Transverse colon (tissue), 4 donors: Measurements from ENCODE around the gene MAFG. TPM values are rescaled to one million over a fixed set of nuclear protein-coding genes. Genes with fewer than 3 reads are reported as not detected.

Experiments used
- DNase-seq: peaks from one replicate; pipeline ENCODE4 v3.0.0-alpha.2; 2019
- H3K27ac ChIP-seq, 4 donors: fragments of 200-600 bp; sonication (generic); 2 replicates each; pipeline ENCODE4 v1.5.1; 2016 to 2018; ENCODE audit warnings: inconsistent platforms in 4 of 4
- H3K27me3 ChIP-seq: fragments of 200-600 bp; sonication (generic); 2 replicates; pipeline ENCODE4 v1.5.1; 2017; ENCODE audit warnings: inconsistent platforms
- H3K36me3 ChIP-seq, 4 donors: fragments of 200-600 bp; sonication (generic); 2 replicates each; pipeline ENCODE4 v1.5.1; 2017 to 2019; ENCODE audit warnings: inconsistent platforms in 4 of 4
- H3K4me1 ChIP-seq, 4 donors: fragments of 200-600 bp; sonication (generic); 2 replicates each; pipeline ENCODE4 v1.5.1; 2017 to 2020; ENCODE audit warnings: inconsistent platforms in 4 of 4
- H3K4me3 ChIP-seq, 4 donors: fragments of 200-600 bp; sonication (generic); 1 replicate in 1 of 4; 2 replicates in 3 of 4; pipeline versions ENCODE4 v1.5.1 to v1.6.1; 2017 to 2019; ENCODE audit warnings: inconsistent platforms in 4 of 4
- H3K9me3 ChIP-seq, 2 donors: fragments of 200-600 bp; sonication (generic); 2 replicates each; pipeline ENCODE4 v1.5.1; 2017 to 2019; ENCODE audit warnings: inconsistent platforms in 2 of 2
- EP300 ChIP-seq: sonication (generic); formaldehyde crosslinking; IDR thresholded peaks from one replicate; pipeline ENCODE4 v1.6.1; 2017; ENCODE audit warnings: antibody characterized with exemption, low read depth
- POLR2A ChIP-seq: fragments of 450-650 bp; IDR thresholded peaks from one replicate; pipeline ENCODE4 v1.6.1; 2016; ENCODE audit warnings: antibody characterized with exemption, mild to moderate bottlenecking, moderate library complexity
- POLR2AphosphoS5 ChIP-seq, 3 donors: sonication (generic); formaldehyde crosslinking; IDR thresholded peaks; one replicate each; pipeline ENCODE4 v1.6.1; 2016; ENCODE audit warnings: antibody characterized with exemption in 3 of 3
- WGBS, 2 donors: methylation state at CpG; one replicate each; pipeline ENCODE4 v1.1.5; 2018; ENCODE audit warnings: low coverage in 1 of 2; 5-methylcytosine and 5-hydroxymethylcytosine counted together
- in situ Hi-C, 4 donors: fragments of 200-750 bp; cut with MboI; loops; one replicate each; pipeline versions ENCODE4 v1.15.0 to v1.15.1; 2017; ENCODE audit warnings: low sequenced_read_pairs in 3 of 4, low pct_ligation_motif_present in 1 of 4, low pct_unique_long_range_greater_than_20kb in 1 of 4
- intact Hi-C: fragments of 100-400 bp; cut with DNase I; formaldehyde crosslinking; loops from one replicate; pipeline ENCODE4 v1.15.1; 2023; ENCODE audit warnings: low total_unique reads
- total RNA-seq, 4 donors: library from RNA; depleted of rRNA; stranded (reverse); fragments of >200 nt; gene quantifications; one replicate each; pipeline ENCODE4 v1.1.0, GENCODE V29; 2016
- TF ChIP-seq, protein P1 (sequence below), 5 experiments: fragments of 200-600 bp in 3 of 5; fragments of 450-650 bp in 2 of 5; sonication (generic) in 3 of 5; IDR thresholded peaks; 1 replicate in 2 of 5; 2 replicates in 3 of 5; pipeline ENCODE4 v1.5.1; 2016 to 2017; ENCODE audit warnings: antibody characterized with exemption in 5 of 5, inconsistent platforms in 3 of 5, mild to moderate bottlenecking in 2 of 5, moderate library complexity in 1 of 5

Gene MAFG
- total RNA-seq, 4 donors from 2014 or later: 22.4 to 34.4 (median 24.3) TPM

DNA sequence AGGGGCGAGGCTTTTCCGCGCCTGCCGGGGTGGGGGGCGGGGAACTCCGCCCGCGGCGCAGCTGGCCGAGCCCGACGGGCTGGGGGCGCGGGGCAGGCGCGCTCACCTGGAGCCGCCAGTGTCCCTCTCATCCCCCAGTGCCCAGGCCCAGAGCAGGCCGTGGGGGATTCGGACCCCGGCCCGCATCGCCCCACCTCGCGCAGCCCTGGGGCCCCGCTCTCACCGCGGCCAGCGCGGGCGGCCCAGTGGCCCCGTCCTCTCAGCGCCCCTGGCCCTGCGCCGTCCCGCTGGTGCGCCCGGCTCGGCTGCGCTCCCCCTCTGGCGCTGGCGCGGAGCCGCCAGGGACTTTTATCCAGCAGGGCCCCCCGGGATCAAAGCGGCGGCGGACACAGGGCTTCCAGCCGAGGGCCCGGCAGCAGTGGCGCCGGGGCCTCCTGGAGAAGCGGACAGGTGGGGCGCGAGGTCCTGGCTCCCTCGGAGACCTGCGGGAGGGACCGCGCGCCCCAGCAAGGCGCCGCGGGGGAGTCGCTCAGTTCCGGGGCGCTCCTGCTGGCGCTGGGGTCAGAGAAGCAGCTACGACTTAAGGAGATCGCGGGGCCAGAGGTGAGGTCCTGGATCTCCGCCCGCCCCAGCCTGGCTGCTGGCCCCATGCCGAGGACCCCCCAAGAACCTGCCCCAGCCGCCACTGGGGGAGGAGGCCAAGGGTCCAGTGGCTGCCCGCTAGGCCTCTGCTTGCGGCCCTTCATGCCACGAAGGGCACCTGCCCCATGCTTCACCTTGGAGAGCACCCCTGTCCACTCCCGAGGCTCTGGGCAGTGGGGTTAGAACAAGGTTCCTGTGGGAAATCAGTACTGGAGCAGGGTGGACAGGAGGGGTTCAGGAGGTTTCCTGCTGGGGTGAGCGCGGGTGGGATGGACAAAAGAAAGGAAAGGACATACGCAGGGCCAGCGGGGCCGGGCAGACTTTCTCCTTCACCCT, 34.3 kb upstream of the MAFG start:
- TF ChIP-seq, protein P1, sequence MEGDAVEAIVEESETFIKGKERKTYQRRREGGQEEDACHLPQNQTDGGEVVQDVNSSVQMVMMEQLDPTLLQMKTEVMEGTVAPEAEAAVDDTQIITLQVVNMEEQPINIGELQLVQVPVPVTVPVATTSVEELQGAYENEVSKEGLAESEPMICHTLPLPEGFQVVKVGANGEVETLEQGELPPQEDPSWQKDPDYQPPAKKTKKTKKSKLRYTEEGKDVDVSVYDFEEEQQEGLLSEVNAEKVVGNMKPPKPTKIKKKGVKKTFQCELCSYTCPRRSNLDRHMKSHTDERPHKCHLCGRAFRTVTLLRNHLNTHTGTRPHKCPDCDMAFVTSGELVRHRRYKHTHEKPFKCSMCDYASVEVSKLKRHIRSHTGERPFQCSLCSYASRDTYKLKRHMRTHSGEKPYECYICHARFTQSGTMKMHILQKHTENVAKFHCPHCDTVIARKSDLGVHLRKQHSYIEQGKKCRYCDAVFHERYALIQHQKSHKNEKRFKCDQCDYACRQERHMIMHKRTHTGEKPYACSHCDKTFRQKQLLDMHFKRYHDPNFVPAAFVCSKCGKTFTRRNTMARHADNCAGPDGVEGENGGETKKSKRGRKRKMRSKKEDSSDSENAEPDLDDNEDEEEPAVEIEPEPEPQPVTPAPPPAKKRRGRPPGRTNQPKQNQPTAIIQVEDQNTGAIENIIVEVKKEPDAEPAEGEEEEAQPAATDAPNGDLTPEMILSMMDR (IDR thresholded peaks at IDR 0.05): no peak
- no peak for TF ChIP-seq EP300
- TF ChIP-seq POLR2AphosphoS5 (IDR thresholded peaks at IDR 0.05): no peak
- no peak for TF ChIP-seq POLR2A
- Histone ChIP-seq H3K27me3 (peaks cover 98% of the 10 kb centered on the region), H3K9me3 (no peaks in the 10 kb centered on the region), H3K27ac (no peak overlapping the region), H3K4me3 (no peak overlapping the region), H3K4me1 (peaks cover 6 to 27% (median 18%) of the 10 kb centered on the region in 4 donors), H3K36me3 (no peaks in the 10 kb centered on the region)
- DNase-seq: no peak
- 28 to 100% methylated on average over 1 to 34 of the region's 82 CpGs for WGBS, 2 donors
- intact Hi-C loops: no loop called here
- in situ Hi-C loops: loop anchor here in 1 of 4 donors (25.0 kb wide), 1 partner anchor 200 kb away; no protein-coding TSS in a partner anchor

DNA sequence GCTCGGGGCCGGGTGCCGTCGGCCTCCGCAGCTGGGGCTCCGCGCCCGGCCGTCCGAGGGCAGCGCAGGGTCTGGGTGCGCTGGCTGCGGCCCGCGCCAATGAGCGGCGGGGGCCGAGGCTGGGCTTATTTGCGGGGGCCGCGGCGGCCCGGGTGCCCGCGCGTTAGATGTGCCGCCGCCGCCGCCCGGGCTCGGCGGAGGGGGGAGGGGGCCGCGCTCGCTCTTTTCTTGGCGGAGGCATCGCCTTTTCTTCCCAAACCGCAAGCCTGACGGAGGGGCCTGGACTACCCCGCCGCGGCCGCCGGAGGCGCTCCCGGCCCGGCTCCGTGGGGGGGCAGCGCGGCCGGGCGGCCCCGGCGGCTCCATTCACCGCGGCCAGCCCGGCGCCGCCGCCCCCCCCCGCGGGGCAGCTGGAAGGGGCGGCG, 33.6 kb upstream of the MAFG start, which contains the start of gene NOTUM:
TSS of gene NOTUM (minus strand) at position 101 of the 425 bp plus-strand sequence. CDS start 278 bp downstream, outside the sequence.
- peaks cover 6 to 22% (median 17%) of the 10 kb centered on the region in 4 donors for H3K4me1 ChIP-seq
- intact Hi-C loops: no loop called here
- H3K36me3 ChIP-seq: no peaks in the 10 kb centered on the region
- no peak within 1 kb of the TSS for H3K27ac ChIP-seq
- H3K27me3 ChIP-seq: peaks cover 95% of the 10 kb centered on the region
- TF ChIP-seq POLR2AphosphoS5 (IDR thresholded peaks at IDR 0.05): no peak
- TF ChIP-seq, protein P1 (IDR thresholded peaks at IDR 0.05): peak in 1 of 5 experiments; percentile 18
- in situ Hi-C loops: loop anchor here in 1 of 4 donors (25.0 kb wide), 1 partner anchor 201 kb away; no protein-coding TSS in a partner anchor
- 0% methylated on average over 29 of the region's 65 CpGs; no CpG with 5 or more reads in 1 of the 2 donors for WGBS, 2 donors
- peak within 1 kb of the TSS in 3 of 4 donors; percentile 15 to 49 (median 48) for H3K4me3 ChIP-seq
- no peak for DNase-seq
- no peaks in the 10 kb centered on the region for H3K9me3 ChIP-seq

DNA sequence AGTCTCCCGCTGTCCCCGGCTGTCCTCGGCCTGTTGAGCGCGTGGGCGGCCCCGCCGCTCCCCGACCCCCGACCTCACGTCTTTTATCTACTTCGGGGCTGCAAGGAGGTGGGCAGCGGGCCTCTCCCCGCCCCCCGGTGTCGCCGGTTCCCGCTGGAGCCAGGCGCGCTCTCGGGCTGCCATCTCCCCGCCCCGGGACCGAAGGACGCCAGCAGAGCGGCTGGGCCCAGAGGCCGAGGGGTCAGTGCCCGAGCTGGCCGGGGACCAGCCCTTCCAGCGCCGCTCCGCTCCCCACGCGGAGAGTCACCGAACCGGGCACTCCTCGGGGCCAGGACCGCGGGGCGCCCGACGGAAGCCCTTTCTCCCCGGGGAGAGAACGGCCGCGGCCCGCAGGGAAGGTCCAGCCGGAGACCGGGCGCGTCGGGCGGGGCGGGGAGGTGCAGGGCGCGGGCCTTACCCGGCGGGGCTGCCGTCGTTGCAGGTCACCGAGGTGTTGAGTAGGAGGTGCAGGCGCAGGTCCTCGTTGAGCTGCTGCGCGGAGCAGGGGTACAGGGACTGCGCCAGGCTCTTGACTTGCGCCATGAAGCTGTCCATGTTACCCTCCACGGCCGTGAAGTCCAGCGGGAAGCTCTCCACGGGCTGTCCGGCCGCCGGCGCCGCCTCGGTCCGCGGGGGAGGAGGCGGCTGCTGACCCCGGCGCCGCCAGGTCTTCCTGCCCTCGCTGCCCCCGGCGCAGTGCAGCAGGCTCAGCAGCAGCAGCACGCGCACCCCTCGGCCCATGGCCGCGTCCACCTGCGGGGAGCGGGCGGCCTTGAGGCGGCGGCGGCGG, 32.8 kb upstream of the MAFG start:
- intact Hi-C loops (no loop called here), in situ Hi-C loops (loop anchor here in 1 of 4 donors (25.0 kb wide), 1 partner anchor 202 kb away; no protein-coding TSS in a partner anchor)
- Histone ChIP-seq H3K9me3 (no peaks in the 10 kb centered on the region), H3K27ac (no peak overlapping the region), H3K36me3 (no peaks in the 10 kb centered on the region), H3K4me3 (peak overlapping the region in 3 of 4 donors; percentile 15 to 49 (median 48)), H3K4me1 (peaks cover 6 to 22% (median 17%) of the 10 kb centered on the region in 4 donors), H3K27me3 (peaks cover 87% of the 10 kb centered on the region)
- WGBS, 2 donors: 5% methylated on average over 61 of the region's 98 CpGs; no CpG with 5 or more reads in 1 of the 2 donors
- TF ChIP-seq, protein P1 (IDR thresholded peaks at IDR 0.05): no peak
- TF ChIP-seq POLR2AphosphoS5 (IDR thresholded peaks at IDR 0.05): no peak
- no peak for TF ChIP-seq POLR2A
- no peak for TF ChIP-seq EP300
- no peak for DNase-seq
